Uterus (tissue), 2 donors: ENCODE results near the gene CEP112.

Experiments
- CTCF ChIP-seq, 4 experiments: fragments of 200-600 bp in 2 of 4; fragments of 450-650 bp in 2 of 4; sonication (generic) in 2 of 4; IDR thresholded peaks; one replicate each; pipeline ENCODE4 v1.5.1; 2016 to 2019; ENCODE audit warnings: antibody characterized with exemption in 4 of 4, mild to moderate bottlenecking in 2 of 4, moderate library complexity in 1 of 4
- POLR2A ChIP-seq, 2 donors: fragments of 450-650 bp; IDR thresholded peaks; one replicate each; pipeline ENCODE4 v1.6.1; 2016; ENCODE audit warnings: antibody characterized with exemption in 2 of 2, mild to moderate bottlenecking in 1 of 2, moderate library complexity in 1 of 2

DNA sequence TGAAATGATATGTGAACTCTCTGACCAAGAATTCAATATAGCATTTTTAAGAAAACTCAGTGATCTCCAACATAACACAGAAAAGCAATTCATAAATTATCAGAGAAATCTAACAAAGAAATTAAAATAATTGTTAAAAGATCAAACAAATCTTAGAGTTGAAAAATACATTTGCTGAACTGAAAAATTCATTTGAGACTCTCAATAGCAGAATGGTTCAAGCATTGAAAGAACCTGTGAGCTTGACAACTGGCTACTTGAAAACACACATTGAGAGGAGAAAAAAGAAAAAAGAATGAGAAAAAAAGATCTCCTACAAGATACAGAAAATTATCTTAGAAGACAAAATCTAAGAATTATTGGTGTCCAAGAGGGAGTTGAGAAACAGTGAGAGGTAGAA is 203.5 kb downstream of the CEP112 start:
- TF ChIP-seq POLR2A (IDR thresholded peaks at IDR 0.05) = no peak
- no peak for TF ChIP-seq CTCF (IDR thresholded peaks at IDR 0.05)
